PFSK-1 (cell line): ENCODE data around the gene SF3A2.

Experiments used
- FOXP2 ChIP-seq: optimal IDR thresholded peaks from 2 replicates; pipeline ENCODE3; 2011; ENCODE audit warnings: borderline replicate concordance, control low read depth, inconsistent platforms; ENCODE audit not compliant: insufficient read depth; ENCODE audit errors: extremely low read length, extremely low read depth
- POLR2AphosphoS5 ChIP-seq: IDR thresholded peaks from 2 replicates; pipeline ENCODE4 v1.6.1; 2012; ENCODE audit warnings: low read depth, mild to moderate bottlenecking, control low read depth, low read length, moderate library complexity
- REST ChIP-seq, 2 experiments: IDR thresholded peaks; 2 replicates each; pipeline versions ENCODE4 v1.6.1 to v1.8.0; 2011 to 2012; ENCODE audit warnings: low read depth in 2 of 2, low read length in 2 of 2, control low read depth in 1 of 2, inconsistent platforms in 1 of 2, mild to moderate bottlenecking in 1 of 2, moderate library complexity in 1 of 2; ENCODE audit not compliant: insufficient read depth in 1 of 2
- SIN3A ChIP-seq: IDR thresholded peaks from 2 replicates; pipeline ENCODE4 v1.6.1; 2012; ENCODE audit warnings: mild to moderate bottlenecking, low read length, moderate library complexity, borderline replicate concordance; ENCODE audit not compliant: insufficient read depth
- TAF1 ChIP-seq: IDR thresholded peaks from 2 replicates; pipeline ENCODE4 v1.6.1; 2012; ENCODE audit warnings: low read length, control low read depth, borderline replicate concordance; ENCODE audit not compliant: insufficient read depth

SF3A2 gene

GRCh38 chr19:2270423-2271233 lies 34.0 kb downstream of the SF3A2 start:
- TF ChIP-seq POLR2AphosphoS5 (no peak), FOXP2 (no peak)

- TF ChIP-seq TAF1 (no peak), SIN3A (no peak), REST (IDR thresholded peaks at IDR 0.05; ENCODE audit: insufficient read depth in 1 of 2, low read depth in 2 of 2, low read length in 2 of 2) (no peak), FOXP2 (no peak), POLR2AphosphoS5 (no peak)
These were observed 34.8 kb downstream of the SF3A2 start for GRCh38 chr19:2271234-2272103.

- TF ChIP-seq FOXP2 (peak; percentile 94), POLR2AphosphoS5 (peak; percentile 44; the same call in 1 of the 2 replicates), SIN3A (no peak), REST (IDR thresholded peaks at IDR 0.05; ENCODE audit: insufficient read depth in 1 of 2, low read depth in 2 of 2, low read length in 2 of 2) (no peak), TAF1 (no peak)
These were observed 36.9 kb downstream of the SF3A2 start for GRCh38 chr19:2273356-2274184.

GRCh38 chr19:2274185-2274711 lies 37.6 kb downstream of the SF3A2 start:
- TF ChIP-seq FOXP2 (no peak), POLR2AphosphoS5 (no peak), TAF1 (no peak), REST (IDR thresholded peaks at IDR 0.05; ENCODE audit: insufficient read depth in 1 of 2, low read depth in 2 of 2, low read length in 2 of 2) (no peak), SIN3A (no peak)
